Adrenal gland (tissue), 5 donors: Measurements from ENCODE around the gene SLC6A3.

ENCODE experiments used
- CTCF ChIP-seq, 6 experiments: fragments of 450-650 bp in 4 of 6; fragments of 200-600 bp in 2 of 6; sonication (generic) in 1 of 6; IDR thresholded peaks; 1 replicate in 5 of 6; 2 replicates in 1 of 6; pipeline versions ENCODE4 v1.5.1 to v1.8.0; 2016 to 2021; ENCODE audit warnings: antibody characterized with exemption in 6 of 6, mild to moderate bottlenecking in 2 of 6, moderate library complexity in 1 of 6
- POLR2A ChIP-seq, 2 donors: fragments of 450-650 bp; IDR thresholded peaks; one replicate each; pipeline ENCODE4 v1.6.1; 2017; ENCODE audit warnings: antibody characterized with exemption in 2 of 2, mild to moderate bottlenecking in 2 of 2, moderate library complexity in 1 of 2
- donor health status: DM: no; HTN: no; CAD: no.

- TF ChIP-seq POLR2A (IDR thresholded peaks at IDR 0.05) (no peak), CTCF (IDR thresholded peaks at IDR 0.05) (no peak)
Observed at GRCh38 chr5:1414311-1415058, 30.8 kb downstream of the SLC6A3 start.
